ENCODE measurements around the gene ANKRD24. TPM values are rescaled to one million over a fixed set of nuclear protein-coding genes. Genes with fewer than 3 reads are reported as not detected.
A peak's percentile ranks its signal among the peaks of the same experiment; 100 is the strongest.

ANKRD24 gene
- total and polyA plus RNA-seq, 2 of the 13 experiments (the other 11 are each of a cell fraction or from before 2014, with no cell fraction given): 0.13 to 0.24 TPM

- TF ChIP-seq ATF6 (CRISPR knock-in tag; conservative IDR thresholded peaks at IDR 0.05) (0 out of 2 replicates have a peak, but pooled peaks have one; percentile 57), YY1 (IDR thresholded peaks at IDR 0.05; ENCODE audit: insufficient read depth, insufficient replicate concordance, low read depth, low read length) (peak; percentile 81), FOXA3 (CRISPR knock-in tag; IDR thresholded peaks at IDR 0.05) (peak; percentile 56; the same call in 1 of the 2 replicates), PHB2 (IDR thresholded peaks at IDR 0.05; ENCODE audit: partially characterized antibody) (no peak), ZNF335 (CRISPR knock-in tag; IDR thresholded peaks at IDR 0.05) (peak; percentile 81; the same call in 1 of the 2 replicates), ZNF136 (CRISPR knock-in tag; IDR thresholded peaks at IDR 0.05; ENCODE audit: low read depth) (no peak), MXI1 (IDR thresholded peaks at IDR 0.05; ENCODE audit: borderline replicate concordance, low read depth, low read length) (peak; percentile 83; the same call in 2 of the 3 replicates), THAP11 (CRISPR knock-in tag; IDR thresholded peaks at IDR 0.05) (peak; percentile 96), CBX5 (CRISPR knock-in tag; IDR thresholded peaks at IDR 0.05; ENCODE audit: borderline replicate concordance) (peak; percentile 85; the same call in 1 of the 2 replicates), HES4 (CRISPR knock-in tag; IDR thresholded peaks at IDR 0.05; ENCODE audit: borderline replicate concordance) (0 out of 2 replicates have a peak, but pooled peaks have one; percentile 29), HNF4G (IDR thresholded peaks at IDR 0.05; ENCODE audit: borderline replicate concordance, low read depth, low read length) (peak; percentile 22; the same call in 1 of the 2 replicates), HNF4G (CRISPR knock-in tag; IDR thresholded peaks at IDR 0.05; ENCODE audit: borderline replicate concordance, low read depth) (no peak), ZNF878 (CRISPR knock-in tag; IDR thresholded peaks at IDR 0.05) (no peak), PAXIP1 (CRISPR knock-in tag; conservative IDR thresholded peaks at IDR 0.05) (peak; percentile 32; the same call in 1 of the 2 replicates), ZNF367 (CRISPR knock-in tag; IDR thresholded peaks at IDR 0.05; ENCODE audit: borderline replicate concordance) (no peak), MYNN (CRISPR knock-in tag; IDR thresholded peaks at IDR 0.05; ENCODE audit: low read depth) (peak; percentile 73; the same call in 1 of the 2 replicates), ZNF34 (CRISPR knock-in tag; IDR thresholded peaks at IDR 0.05; ENCODE audit: borderline replicate concordance) (no peak), ZMAT3 (CRISPR knock-in tag; conservative IDR thresholded peaks at IDR 0.05) (peak; percentile 80; the same call in 1 of the 2 replicates), RBAK (CRISPR knock-in tag; IDR thresholded peaks at IDR 0.05) (no peak), CHD4 (IDR thresholded peaks at IDR 0.05; ENCODE audit: borderline replicate concordance, low read length) (0 out of 2 replicates have a peak, but pooled peaks have one; percentile 17), SP4 (CRISPR knock-in tag; IDR thresholded peaks at IDR 0.05) (peak; percentile 70), HDAC2 (CRISPR knock-in tag; IDR thresholded peaks at IDR 0.05) (peak; percentile 64), RARA (CRISPR knock-in tag; IDR thresholded peaks at IDR 0.05) (0 out of 2 replicates have a peak, but pooled peaks have one; percentile 14), ASH2L (IDR thresholded peaks at IDR 0.05; ENCODE audit: insufficient read length, low read depth, low read length) (peak; percentile 95), HCFC1 (IDR thresholded peaks at IDR 0.05; ENCODE audit: low read depth, low read length) (peak; percentile 76)
Observed at GRCh38 chr19:4246767-4247593, 64.5 kb downstream of the ANKRD24 start, which contains the start of gene YJU2 (continued).
